ENCODE data around the gene VWA3A.

Gene VWA3A

GRCh38 chr16:22075043-22075757, 17.1 kb upstream of the VWA3A start:
- H3K4me3 ChIP-seq (ENCODE audit: low read length) = no peak overlapping the region
- DNase-seq (ENCODE audit: low read depth) = no peak
- no peak for TF ChIP-seq CTCF (conservative IDR thresholded peaks at IDR 0.05; ENCODE audit: low read depth, low read length)

- DNase-seq (ENCODE audit: low read depth) = no peak
- TF ChIP-seq CTCF (conservative IDR thresholded peaks at IDR 0.05; ENCODE audit: low read depth, low read length) = no peak
- no peak overlapping the region for H3K4me3 ChIP-seq (ENCODE audit: low read length)
Observed at GRCh38 chr16:22075776-22076175, 16.6 kb upstream of the VWA3A start.

- TF ChIP-seq CTCF (conservative IDR thresholded peaks at IDR 0.05; ENCODE audit: low read depth, low read length) = peak; percentile 86
- H3K4me3 ChIP-seq (ENCODE audit: low read length) = no peak overlapping the region
- DNase-seq (ENCODE audit: low read depth) = no peak
Observed at GRCh38 chr16:22077700-22078313, 14.5 kb upstream of the VWA3A start.

GRCh38 chr16:22078656-22079055, 13.7 kb upstream of the VWA3A start:
- no peak for DNase-seq (ENCODE audit: low read depth)
- no peak for TF ChIP-seq CTCF (conservative IDR thresholded peaks at IDR 0.05; ENCODE audit: low read depth, low read length)
- no peak overlapping the region for H3K4me3 ChIP-seq (ENCODE audit: low read length)

- DNase-seq (ENCODE audit: low read depth) = no peak
Observed at GRCh38 chr16:22081050-22081449, 11.3 kb upstream of the VWA3A start.

GRCh38 chr16:22086440-22086839, 5.9 kb upstream of the VWA3A start:
- H3K4me3 ChIP-seq (ENCODE audit: low read length) = no peak overlapping the region
- no peak for TF ChIP-seq CTCF (conservative IDR thresholded peaks at IDR 0.05; ENCODE audit: low read depth, low read length)
- no peak for DNase-seq (ENCODE audit: low read depth)

More at GRCh38 chr16:22081050-22081449, 11.3 kb upstream of the VWA3A start:
- H3K4me3 ChIP-seq (ENCODE audit: low read length) = no peak overlapping the region
- TF ChIP-seq CTCF (conservative IDR thresholded peaks at IDR 0.05; ENCODE audit: low read depth, low read length) = no peak

- no peak overlapping the region for H3K4me3 ChIP-seq (ENCODE audit: low read length)
- no peak for DNase-seq (ENCODE audit: low read depth)
- TF ChIP-seq CTCF (conservative IDR thresholded peaks at IDR 0.05; ENCODE audit: low read depth, low read length) = no peak
Observed at GRCh38 chr16:22088642-22089041, 3.7 kb upstream of the VWA3A start.

All from retinal pigment epithelial cell (primary cell).